Measurements from ENCODE around the gene ZNF598.

ZNF598 gene

GRCh38 chr16:2008631-2009163 is 924 bp downstream of the ZNF598 start:
- no peak for TF ChIP-seq SNAI2 (CRISPR knock-in tag; IDR thresholded peaks at IDR 0.05)
- ATAC-seq, result no peak

DNA sequence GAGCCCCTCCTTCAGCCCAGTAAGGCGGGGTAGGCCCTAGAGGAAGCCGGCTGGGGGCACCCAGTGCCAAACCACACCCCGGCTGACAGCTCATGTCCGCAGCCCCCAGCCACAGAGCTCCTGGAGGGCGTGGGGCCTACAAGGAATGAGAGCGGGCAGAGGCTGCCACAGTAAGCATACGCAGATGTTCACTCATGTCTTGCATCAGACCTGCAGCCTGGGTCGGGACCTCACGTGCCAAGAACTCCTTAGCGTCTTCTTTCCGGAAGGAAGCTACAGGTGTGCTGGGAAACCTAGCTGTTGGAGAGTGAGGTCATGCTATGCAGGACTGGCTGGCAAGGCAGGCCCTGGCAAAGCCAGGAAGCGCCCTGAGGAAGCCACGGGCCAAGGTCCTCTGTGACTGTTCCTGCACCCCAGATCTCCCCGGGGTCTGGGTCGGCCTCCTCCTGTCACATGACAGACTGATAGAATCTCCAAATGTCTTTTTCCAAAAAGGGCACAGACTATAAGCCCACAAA is 1.6 kb downstream of the ZNF598 start:
- ATAC-seq, result no peak
- TF ChIP-seq, protein P1, sequence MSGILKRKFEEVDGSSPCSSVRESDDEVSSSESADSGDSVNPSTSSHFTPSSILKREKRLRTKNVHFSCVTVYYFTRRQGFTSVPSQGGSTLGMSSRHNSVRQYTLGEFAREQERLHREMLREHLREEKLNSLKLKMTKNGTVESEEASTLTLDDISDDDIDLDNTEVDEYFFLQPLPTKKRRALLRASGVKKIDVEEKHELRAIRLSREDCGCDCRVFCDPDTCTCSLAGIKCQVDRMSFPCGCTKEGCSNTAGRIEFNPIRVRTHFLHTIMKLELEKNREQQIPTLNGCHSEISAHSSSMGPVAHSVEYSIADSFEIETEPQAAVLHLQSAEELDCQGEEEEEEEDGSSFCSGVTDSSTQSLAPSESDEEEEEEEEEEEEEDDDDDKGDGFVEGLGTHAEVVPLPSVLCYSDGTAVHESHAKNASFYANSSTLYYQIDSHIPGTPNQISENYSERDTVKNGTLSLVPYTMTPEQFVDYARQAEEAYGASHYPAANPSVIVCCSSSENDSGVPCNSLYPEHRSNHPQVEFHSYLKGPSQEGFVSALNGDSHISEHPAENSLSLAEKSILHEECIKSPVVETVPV (CRISPR knock-in tag; IDR thresholded peaks at IDR 0.05), result no peak
- TF ChIP-seq ESRRG (CRISPR knock-in tag; IDR thresholded peaks at IDR 0.05) (no peak), PPARA (CRISPR knock-in tag; IDR thresholded peaks at IDR 0.05; ENCODE audit: borderline replicate concordance) (no peak), RARB (CRISPR knock-in tag; IDR thresholded peaks at IDR 0.05) (no peak), ZNF565 (CRISPR knock-in tag; conservative IDR thresholded peaks at IDR 0.05; ENCODE audit: low read depth) (no peak), ZNF8 (CRISPR knock-in tag; IDR thresholded peaks at IDR 0.05) (no peak), BACH2 (CRISPR knock-in tag; IDR thresholded peaks at IDR 0.05; ENCODE audit: borderline replicate concordance) (no peak), OSR1 (CRISPR knock-in tag; IDR thresholded peaks at IDR 0.05) (no peak)

DNA sequence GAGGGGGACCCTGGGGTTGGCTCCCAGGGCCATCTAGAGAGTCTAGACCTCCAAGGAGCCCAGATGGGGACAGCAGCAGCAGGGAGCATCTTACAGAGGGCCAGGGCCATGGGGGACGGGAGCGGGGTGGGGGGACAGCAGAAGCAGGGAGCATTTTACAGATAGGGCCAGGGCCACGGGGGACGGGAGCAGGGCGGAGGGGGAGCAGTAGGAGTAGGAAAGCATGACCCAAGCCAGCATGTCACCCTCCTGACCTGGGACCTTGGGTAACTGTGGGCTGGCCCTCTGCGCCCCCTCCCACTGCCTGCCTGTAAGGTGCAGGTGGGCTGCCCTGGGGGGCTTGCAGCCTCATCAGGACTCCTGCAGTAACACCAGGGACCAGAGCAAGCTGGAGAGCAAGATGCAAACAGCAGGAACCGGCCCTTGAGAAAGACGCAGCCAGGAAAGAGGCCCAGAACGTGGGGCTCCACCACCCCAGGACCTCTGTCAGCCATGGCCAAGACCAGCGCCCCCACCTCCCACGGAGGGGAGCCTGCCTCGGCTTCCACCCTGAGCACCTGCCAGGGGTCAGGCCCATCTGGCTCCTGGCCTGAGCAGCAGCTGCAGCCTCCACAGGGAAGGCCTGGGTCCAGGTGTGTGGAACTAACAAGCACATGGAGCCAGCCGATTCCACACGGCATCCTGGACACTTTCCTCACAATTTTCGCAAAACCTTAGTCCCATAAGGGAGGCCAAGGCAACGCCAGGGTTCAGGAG is 2.4 kb downstream of the ZNF598 start:
- TF ChIP-seq OSR1 (CRISPR knock-in tag; IDR thresholded peaks at IDR 0.05), result no peak
- TF ChIP-seq SNAI2 (CRISPR knock-in tag; IDR thresholded peaks at IDR 0.05), result no peak
- TF ChIP-seq ESRRG (CRISPR knock-in tag; IDR thresholded peaks at IDR 0.05), result no peak
- no peak for TF ChIP-seq TCF4 (CRISPR knock-in tag; IDR thresholded peaks at IDR 0.05; ENCODE audit: borderline replicate concordance)
- TF ChIP-seq, protein P2, sequence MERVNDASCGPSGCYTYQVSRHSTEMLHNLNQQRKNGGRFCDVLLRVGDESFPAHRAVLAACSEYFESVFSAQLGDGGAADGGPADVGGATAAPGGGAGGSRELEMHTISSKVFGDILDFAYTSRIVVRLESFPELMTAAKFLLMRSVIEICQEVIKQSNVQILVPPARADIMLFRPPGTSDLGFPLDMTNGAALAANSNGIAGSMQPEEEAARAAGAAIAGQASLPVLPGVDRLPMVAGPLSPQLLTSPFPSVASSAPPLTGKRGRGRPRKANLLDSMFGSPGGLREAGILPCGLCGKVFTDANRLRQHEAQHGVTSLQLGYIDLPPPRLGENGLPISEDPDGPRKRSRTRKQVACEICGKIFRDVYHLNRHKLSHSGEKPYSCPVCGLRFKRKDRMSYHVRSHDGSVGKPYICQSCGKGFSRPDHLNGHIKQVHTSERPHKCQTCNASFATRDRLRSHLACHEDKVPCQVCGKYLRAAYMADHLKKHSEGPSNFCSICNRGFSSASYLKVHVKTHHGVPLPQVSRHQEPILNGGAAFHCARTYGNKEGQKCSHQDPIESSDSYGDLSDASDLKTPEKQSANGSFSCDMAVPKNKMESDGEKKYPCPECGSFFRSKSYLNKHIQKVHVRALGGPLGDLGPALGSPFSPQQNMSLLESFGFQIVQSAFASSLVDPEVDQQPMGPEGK (CRISPR knock-in tag; IDR thresholded peaks at IDR 0.05; ENCODE audit: borderline replicate concordance), result no peak
- TF ChIP-seq ISL1 (CRISPR knock-in tag; IDR thresholded peaks at IDR 0.05), result no peak
- TF ChIP-seq PPARA (CRISPR knock-in tag; IDR thresholded peaks at IDR 0.05; ENCODE audit: borderline replicate concordance), result no peak
- TF ChIP-seq TOX (CRISPR knock-in tag; IDR thresholded peaks at IDR 0.05; ENCODE audit: borderline replicate concordance), result no peak
- no peak for TF ChIP-seq ZNF8 (CRISPR knock-in tag; IDR thresholded peaks at IDR 0.05)
- TF ChIP-seq, protein P3, sequence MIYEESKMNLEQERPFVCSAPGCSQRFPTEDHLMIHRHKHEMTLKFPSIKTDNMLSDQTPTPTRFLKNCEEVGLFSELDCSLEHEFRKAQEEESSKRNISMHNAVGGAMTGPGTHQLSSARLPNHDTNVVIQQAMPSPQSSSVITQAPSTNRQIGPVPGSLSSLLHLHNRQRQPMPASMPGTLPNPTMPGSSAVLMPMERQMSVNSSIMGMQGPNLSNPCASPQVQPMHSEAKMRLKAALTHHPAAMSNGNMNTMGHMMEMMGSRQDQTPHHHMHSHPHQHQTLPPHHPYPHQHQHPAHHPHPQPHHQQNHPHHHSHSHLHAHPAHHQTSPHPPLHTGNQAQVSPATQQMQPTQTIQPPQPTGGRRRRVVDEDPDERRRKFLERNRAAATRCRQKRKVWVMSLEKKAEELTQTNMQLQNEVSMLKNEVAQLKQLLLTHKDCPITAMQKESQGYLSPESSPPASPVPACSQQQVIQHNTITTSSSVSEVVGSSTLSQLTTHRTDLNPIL (CRISPR knock-in tag; IDR thresholded peaks at IDR 0.05; ENCODE audit: low read depth), result no peak
- TF ChIP-seq, protein P1 (CRISPR knock-in tag; IDR thresholded peaks at IDR 0.05), result no peak
- no peak for TF ChIP-seq ZC3H10 (CRISPR knock-in tag; IDR thresholded peaks at IDR 0.05)
- TF ChIP-seq ZFP3 (CRISPR knock-in tag; IDR thresholded peaks at IDR 0.05), result no peak
- no peak for TF ChIP-seq ARNTL (CRISPR knock-in tag; IDR thresholded peaks at IDR 0.05; ENCODE audit: borderline replicate concordance, low read depth)
- no peak for TF ChIP-seq ZFP30 (CRISPR knock-in tag; IDR thresholded peaks at IDR 0.05)
- TF ChIP-seq BACH2 (CRISPR knock-in tag; IDR thresholded peaks at IDR 0.05; ENCODE audit: borderline replicate concordance), result no peak
- no peak for TF ChIP-seq GLIS3 (CRISPR knock-in tag; IDR thresholded peaks at IDR 0.05)
- no peak for TF ChIP-seq CSDC2 (CRISPR knock-in tag; IDR thresholded peaks at IDR 0.05)
- no peak for TF ChIP-seq ZNF565 (CRISPR knock-in tag; conservative IDR thresholded peaks at IDR 0.05; ENCODE audit: low read depth)
- no peak for ATAC-seq

DNA sequence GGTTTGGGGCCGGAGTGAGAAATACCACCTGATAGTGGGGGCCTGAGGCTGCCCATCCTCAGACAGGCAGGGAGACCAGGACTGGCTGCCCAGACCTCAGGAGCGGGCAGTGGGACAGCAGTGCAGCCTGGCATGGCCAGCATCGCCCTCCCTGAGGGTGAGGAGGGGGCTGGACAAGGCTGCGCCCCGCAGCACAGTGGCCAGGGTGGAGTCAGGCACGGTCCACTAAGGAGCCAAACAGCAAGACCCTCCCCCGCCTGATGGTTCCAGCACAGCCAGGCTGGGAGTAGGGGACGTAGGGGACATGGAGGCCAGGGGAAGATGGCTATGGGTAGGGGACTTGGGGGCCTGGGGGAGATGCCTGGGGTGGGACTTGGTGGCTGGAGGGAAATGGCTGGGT is 3.3 kb downstream of the ZNF598 start:
- ATAC-seq, result no peak
- no peak for TF ChIP-seq GLIS3 (CRISPR knock-in tag; IDR thresholded peaks at IDR 0.05)
- no peak for TF ChIP-seq ARNTL (CRISPR knock-in tag; IDR thresholded peaks at IDR 0.05; ENCODE audit: borderline replicate concordance, low read depth)
- no peak for TF ChIP-seq POU6F1 (CRISPR knock-in tag; IDR thresholded peaks at IDR 0.05; ENCODE audit: borderline replicate concordance, low read depth)
- no peak for TF ChIP-seq TCF4 (CRISPR knock-in tag; IDR thresholded peaks at IDR 0.05; ENCODE audit: borderline replicate concordance)
- TF ChIP-seq, protein P2 (CRISPR knock-in tag; IDR thresholded peaks at IDR 0.05; ENCODE audit: borderline replicate concordance), result no peak
- TF ChIP-seq, protein P3 (CRISPR knock-in tag; IDR thresholded peaks at IDR 0.05; ENCODE audit: low read depth), result no peak
- TF ChIP-seq CSDC2 (CRISPR knock-in tag; IDR thresholded peaks at IDR 0.05), result no peak
- TF ChIP-seq ISL1 (CRISPR knock-in tag; IDR thresholded peaks at IDR 0.05), result no peak
